HG02798 (cell line): ENCODE data around the gene COQ8A.

Source experiments
- ATAC-seq: cut with Tn5 transposase; IDR thresholded peaks from one replicate; pipeline ENCODE4 v1.9.1; 2021; ENCODE audit warnings: mild to moderate bottlenecking; ENCODE audit not compliant: unreplicated experiment, poor library complexity

Gene COQ8A

GRCh38 chr1:226940029-226940805 is at the start of gene COQ8A:
Gene COQ8A, plus strand, starts transcription at chr1:226940294. Its CDS starts 21,092 bp downstream, at chr1:226961386.
- ATAC-seq, result peak; percentile 96

DNA sequence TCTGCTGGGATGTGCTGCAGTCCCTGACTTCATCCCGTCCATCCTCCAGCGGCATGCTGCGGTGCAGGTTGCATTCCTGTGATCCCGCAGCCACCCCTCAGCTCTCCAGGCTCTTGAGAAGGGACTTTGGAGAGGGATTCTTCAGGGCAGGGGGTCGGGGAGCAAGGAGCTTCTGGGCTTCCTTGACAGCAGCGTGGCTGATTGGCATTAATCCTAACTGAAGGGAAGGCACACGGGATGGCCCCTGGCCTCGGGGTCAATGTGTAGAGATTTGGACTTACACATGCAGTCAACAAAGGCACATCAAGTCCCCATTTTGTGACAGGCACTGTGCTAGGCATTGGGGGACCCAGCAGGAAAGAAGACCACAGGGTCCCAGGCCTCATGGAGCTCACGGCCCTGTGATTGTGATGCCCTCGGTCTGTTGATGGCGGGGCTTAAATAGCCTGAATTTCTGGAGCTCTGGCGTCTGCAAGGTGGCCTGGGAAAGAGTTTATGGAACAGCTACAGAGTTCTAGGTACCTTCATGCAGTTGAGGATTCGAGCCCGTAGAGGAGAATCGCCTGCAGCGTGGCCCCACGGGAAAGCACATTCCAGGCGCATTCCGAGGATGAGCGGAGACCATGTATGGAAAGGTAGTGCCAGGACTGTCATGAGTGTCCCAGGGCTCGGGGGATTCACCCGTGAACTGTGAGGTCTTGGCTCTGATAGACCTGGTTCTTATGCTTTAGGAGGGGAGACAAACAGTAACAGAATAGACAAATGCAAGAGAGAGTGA is 49.6 kb upstream of the COQ8A start:
- ATAC-seq, result no peak

DNA sequence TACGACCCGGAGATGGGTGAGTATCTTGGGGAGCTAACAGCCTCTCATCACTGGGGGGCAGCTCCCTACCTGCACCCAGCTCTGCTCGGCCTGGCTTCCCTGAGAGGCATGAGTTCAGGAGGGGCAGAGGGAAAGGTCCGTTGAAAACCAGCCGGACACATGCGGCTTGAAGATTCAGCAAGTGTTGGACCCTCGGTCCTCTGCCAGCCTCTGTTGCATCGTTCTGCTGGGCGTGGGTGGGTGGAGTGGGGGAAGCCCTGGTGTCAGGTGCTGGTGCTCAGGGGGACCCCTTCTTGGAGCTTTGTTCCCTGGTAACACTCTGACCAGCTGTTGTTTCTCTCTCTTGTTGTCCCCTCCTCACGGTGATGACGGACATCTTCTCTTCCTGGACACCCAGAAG is 48.7 kb upstream of the COQ8A start:
- ATAC-seq, result no peak

- no peak for ATAC-seq
These were observed 48.1 kb upstream of the COQ8A start for GRCh38 chr1:226891846-226892523.

- ATAC-seq, result no peak
These were observed 47.6 kb upstream of the COQ8A start for GRCh38 chr1:226892524-226892875.

DNA sequence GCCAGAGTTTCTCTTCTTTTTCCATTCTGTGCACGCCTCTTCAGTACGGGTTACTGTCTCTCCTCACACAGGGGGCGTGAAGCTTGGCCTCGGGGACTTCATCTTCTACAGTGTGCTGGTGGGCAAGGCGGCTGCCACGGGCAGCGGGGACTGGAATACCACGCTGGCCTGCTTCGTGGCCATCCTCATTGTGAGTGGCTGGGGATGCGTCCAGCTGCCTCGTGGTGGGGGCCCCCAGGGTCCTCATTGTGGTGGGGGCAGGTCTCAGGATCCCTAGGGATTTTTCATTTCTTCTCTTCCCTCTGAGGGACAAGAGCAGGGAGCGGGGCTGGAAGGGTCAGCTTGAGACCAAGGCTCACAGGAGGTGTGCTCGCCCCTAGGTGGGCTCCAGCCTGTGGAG is 46.2 kb upstream of the COQ8A start:
- no peak for ATAC-seq

GRCh38 chr1:226894826-226895225 is 45.3 kb upstream of the COQ8A start:
- no peak for ATAC-seq

- ATAC-seq, result no peak
These were observed 44.5 kb upstream of the COQ8A start for GRCh38 chr1:226895644-226896043.

GRCh38 chr1:226898246-226898645 is 41.8 kb upstream of the COQ8A start:
- no peak for ATAC-seq

DNA sequence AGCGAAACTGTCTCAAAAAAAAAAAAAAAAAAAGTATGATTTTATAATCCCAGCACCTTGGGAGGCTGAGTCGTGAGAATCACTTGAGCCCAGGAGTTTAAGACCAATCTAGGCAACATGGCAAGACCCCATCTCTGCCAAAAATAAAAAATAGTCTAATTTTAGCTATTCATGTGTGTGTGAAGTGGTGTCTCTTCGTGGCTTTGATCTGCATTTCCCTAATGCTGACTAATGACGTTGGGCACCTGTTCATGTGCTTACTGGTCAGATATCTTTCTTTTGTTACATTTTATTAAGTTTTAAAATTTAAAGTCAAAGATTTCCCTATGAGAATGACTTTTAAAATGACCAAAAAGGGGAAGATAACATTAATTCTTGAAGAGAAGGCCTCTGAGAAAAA is 38.7 kb upstream of the COQ8A start:
- ATAC-seq, result no peak

DNA sequence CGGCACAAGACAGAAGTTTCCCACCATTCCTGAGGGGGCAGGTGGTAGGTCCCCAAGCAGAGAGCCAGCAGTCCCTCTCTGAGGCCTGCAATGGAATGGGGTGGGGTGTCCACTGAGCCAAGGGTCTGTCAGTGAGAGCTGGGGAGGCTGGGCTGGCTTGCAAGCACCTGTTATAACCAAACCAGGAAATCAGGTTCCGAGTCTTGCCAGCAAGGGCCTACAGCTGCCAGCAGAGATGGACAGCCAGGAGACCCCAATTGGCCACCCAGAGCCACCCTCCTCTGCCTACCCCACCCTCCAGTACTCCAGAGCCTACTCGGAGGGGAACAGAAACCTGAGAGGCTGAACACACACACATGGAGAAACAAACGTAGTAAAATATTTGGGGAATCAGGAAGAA is 37.5 kb upstream of the COQ8A start:
- ATAC-seq, result no peak

DNA sequence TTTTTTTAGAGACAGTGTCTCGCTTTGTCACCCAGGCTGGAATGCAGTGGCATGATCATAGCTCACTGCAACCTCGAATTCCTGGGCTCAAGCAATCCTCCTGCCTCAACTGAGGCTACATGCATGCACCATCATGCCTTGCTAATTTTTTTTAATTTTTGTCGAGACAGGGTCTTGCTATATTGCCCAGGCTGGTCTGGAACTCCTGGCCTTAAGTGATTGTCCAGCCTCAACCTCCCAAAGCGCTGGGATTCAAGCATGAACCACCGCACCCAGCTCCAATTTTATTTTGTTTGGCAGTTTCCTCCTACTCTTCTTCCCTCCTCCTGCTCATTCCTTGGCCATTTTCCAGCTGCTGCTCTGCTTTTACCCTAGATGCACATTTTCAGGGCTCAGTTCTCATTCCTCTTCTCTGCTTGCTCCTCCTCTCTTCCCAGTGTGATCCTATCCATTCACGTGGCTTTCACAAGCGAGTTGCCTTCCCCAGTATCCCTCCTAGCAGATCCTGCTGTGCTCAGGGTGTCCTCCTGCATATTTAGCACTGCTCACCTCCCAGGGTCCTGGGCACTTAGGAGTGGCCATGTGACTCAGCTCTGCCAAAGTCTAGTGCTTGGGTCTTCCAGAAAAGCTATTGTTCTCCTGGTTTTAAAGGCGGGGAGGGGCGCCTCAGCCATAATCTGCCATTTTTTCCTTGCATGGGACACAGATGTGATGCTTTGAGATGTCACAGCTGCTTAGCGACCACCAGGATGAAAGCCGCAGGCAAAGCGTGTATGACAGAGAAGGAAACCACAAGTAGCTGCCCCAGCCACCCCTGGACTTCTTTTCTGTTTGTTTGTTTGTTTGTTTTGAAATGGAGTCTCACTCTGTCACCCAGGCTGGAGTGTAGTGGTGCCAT is 36.0 kb upstream of the COQ8A start:
- no peak for ATAC-seq

- no peak for ATAC-seq
These were observed 35.3 kb upstream of the COQ8A start for GRCh38 chr1:226904772-226905171.

DNA sequence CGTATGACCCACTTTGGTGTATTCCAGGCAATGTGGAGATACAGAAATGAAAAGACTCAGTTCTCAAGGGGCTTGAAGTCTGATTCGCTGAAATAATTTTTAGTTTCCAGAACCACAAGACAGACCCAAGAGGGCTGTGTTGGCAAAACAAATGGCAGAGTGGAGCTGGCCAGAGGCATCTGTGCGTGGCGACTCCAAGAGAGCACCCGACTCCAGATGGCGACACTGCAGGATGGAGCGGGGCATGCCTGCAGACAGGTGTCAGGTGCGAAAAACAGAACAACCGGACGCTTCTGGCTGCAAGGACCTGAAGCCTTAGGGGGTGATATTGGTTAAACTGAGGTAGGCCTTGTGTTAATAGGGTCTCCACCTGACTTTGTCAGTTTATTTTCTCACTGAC is 31.7 kb upstream of the COQ8A start:
- no peak for ATAC-seq

GRCh38 chr1:226908913-226909312 is 31.2 kb upstream of the COQ8A start:
- no peak for ATAC-seq

DNA sequence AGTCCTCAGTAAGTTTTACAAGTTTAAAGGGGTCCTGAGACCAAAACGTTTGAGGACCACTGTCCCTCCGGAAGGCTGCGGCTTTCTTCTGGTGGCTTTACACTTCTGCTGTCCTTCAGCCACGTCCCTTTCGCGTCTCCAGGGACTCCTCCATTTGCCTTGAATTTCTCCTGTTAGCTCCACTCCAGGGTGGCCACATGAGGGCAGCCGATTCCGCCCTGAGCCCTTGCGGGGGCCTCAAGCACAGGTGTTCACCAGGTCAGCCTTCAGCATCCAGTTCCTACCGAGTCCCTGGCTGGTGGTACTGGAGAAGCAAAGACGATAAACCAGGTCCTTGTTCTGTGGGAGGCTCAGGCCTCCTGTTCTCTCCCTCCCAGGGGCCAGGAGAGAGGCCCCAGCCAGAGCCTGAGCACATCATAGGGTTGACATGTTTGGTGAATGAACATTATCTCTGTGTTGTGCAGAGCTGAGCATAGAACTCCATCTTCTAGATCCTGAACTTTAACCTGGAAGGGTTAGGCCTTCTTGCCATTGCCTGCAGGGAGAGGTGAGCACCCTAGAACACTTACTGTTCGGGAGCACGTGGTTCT is 27.4 kb upstream of the COQ8A start:
- peak; percentile 59 for ATAC-seq

DNA sequence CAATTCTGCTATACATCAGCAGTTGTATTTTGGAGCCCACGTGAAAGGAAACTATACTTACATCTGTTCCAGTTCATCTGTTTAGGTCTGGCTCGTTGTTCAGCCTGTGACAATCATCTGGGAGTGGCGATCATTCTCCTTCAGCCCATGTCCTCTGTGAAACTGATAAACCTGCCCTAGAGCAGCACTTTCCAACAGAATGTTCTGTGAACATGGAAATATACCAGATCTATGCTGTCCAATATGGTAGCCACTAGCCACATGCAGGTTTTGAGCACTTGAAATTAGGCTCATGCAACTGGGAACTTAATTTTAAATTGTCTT is 24.5 kb upstream of the COQ8A start:
- ATAC-seq, result no peak

DNA sequence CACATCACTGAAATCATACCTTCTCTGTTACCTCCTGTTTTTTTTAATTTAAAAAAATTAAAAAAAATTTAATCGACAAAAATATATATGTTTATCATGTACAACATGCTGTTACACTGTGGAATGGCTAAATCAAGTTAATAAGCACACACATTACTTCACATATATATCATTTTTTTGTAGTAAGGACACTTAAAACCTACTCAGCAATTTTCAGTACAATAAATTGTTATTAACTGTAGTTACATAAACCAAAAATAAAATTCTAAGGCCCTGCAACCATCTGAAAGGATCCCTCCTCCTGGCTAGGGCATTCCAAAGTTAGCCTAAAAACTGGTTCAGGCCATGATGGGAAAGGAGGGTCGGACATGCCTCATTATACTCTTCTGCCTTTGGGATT is 23.6 kb upstream of the COQ8A start:
- ATAC-seq, result no peak

GRCh38 chr1:226919587-226919986 is 20.5 kb upstream of the COQ8A start:
- ATAC-seq, result no peak

DNA sequence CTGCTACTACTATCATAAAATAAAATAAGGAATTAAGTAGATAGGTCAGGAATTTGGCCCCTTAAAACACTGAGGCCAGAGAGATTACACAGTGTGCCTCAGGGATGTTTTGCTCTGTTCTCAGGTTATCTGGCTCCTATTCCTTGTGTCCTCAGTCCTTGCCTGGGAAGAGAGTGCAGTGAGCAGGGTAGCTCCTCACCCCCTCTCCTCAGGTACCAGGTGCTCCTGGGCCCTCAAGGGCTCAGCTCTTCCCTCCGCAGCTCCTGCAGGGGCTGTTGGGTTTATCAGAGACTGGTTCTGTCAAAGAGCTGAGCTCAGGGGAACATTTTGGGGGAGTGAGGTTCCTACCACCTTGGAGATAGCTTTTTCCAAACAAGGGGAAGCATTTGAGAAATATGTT is 20.1 kb upstream of the COQ8A start:
- no peak for ATAC-seq
